HG02571 (cell line): ENCODE measurements around the gene FGL2.
A peak's percentile ranks its signal among the peaks of the same experiment; 100 is the strongest.
"Not testable (repeated sequence)": the region's sequence is repeated elsewhere in the genome, so short reads cannot be mapped to it uniquely, and the experiment has no call there.

Experiments used
- ATAC-seq: cut with Tn5 transposase; IDR thresholded peaks from one replicate; pipeline ENCODE4 v1.9.1; 2021; ENCODE audit warnings: mild to moderate bottlenecking, moderate library complexity; ENCODE audit not compliant: unreplicated experiment

Gene FGL2

DNA sequence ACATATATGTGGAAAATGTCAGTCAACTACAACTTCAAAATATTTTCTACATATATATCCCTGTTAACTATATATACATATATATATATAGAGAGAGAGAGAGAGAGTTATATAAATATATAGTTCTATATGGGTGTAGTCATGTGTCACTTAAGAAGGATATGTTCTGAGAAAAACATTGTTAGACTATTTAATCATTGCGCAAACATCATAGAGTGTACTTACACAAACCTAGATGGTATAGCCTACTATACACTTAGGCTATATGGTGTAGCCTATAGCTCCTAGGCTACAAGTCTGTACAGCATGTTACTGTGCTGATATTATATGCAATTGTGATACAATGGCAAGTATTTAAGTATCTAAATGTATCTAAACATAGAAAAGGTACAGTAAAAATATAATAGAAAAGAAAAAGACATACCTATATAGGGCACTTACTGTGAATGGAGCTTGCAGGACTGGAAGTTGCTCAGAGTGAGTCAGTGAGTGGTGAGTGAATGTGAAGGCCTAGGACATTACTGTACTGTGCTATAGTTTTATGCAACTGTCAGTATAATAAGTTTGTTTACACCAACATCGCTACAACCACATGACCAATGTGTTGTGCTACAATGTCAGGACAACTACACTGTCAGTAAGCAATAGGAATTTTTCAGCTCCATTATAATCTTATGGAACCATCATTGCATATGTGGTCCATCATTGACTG, 18.0 kb upstream of the FGL2 start:
- no peak for ATAC-seq

DNA sequence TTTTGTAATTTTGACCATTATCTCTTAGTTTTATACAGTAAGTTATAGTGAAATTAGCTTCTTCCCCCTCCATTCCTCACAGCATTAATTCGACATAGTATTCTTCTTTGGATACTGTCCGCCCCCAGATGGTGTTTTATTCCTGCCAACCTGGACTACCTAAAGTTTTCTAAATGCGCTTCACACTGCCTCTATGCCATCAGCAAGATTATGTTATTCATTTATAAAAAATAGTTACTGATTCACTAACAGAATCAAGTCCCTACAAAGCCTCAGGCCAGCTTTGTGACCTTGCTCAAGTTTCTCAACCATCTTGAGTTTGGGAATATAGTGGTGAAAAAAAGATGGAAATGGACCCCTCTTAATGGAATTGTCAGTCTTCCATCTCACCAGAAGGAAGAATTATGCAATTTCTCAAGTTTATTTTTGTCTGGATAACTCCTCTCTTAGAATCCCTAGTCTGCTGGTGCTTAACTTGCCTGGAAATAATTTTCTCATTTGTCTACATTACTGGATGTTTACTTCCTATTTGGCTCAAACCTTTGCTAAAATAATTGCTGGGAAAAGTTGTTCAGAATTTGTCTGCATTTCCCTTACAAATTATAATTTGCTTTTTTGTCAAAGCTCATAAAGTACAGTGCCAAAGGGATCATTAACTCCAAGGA, 16.7 kb upstream of the FGL2 start:
- ATAC-seq = no peak

DNA sequence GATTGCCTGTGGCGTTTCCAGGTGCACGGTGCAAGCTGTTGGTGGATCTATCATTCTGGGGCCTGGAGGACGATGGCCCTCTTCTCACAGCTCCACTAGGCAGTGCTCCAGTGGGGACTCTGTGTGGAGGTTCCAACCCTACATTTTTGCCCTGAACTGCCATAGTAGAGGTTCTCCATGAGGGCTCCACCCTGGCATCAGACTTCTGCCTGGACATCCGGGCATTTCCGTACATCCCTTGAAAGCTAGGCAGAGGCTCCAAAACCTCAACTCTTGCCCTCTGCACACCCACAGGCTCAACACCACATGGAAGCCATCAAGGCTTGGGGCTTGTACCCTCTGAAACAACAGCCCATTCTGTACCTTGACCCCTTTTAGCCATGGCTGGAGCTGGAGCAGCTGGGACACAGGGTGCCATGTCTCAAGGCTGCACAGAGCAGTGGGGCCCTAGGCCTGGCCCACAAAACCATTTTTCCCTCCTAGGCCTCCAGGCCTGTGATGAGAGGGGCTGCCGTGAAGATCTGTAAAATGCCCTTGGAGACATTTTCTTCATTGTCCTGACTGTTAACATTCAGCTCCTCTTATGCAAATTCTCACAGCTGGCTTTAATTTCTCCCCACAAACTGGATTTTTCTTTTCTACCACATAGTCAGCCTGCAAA, 10.0 kb upstream of the FGL2 start:
- no peak for ATAC-seq

DNA sequence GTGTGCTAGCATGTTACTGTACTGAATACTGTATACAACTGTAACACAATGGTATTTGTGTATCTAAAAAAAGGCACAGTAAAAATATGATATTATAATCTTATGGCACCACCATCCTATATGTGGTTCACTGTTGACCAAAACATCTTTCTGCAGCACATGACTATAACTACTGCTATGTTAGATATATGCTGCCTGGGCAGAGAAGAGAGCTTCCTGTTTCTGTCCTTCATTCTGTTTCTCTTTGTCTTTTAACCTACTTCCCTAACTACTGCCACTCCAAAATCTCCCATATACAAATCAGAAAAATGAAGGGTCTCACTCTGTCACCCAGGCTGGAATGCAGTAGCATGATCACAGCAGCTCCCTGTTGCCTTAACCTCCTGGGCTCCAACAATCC, 8.8 kb upstream of the FGL2 start:
- ATAC-seq = no peak

DNA sequence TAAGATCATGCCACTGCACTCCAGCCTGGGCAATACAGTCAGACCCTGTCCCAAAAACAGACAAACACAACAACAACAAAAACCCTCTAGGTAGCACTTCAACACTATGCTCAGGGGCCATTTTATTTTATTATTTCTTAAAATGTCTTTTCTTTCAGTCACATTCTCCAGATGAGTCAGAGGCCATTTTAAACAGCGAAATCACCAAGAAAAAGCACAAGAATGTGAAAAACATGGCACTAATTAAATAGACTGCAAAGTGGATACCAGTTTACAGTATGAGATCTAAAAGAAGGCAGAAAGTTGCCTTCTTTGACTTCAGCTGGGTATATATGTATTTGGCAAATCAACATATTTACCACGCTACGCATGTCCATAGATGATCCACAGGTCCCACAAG, 6.1 kb upstream of the FGL2 start:
- no peak for ATAC-seq

DNA sequence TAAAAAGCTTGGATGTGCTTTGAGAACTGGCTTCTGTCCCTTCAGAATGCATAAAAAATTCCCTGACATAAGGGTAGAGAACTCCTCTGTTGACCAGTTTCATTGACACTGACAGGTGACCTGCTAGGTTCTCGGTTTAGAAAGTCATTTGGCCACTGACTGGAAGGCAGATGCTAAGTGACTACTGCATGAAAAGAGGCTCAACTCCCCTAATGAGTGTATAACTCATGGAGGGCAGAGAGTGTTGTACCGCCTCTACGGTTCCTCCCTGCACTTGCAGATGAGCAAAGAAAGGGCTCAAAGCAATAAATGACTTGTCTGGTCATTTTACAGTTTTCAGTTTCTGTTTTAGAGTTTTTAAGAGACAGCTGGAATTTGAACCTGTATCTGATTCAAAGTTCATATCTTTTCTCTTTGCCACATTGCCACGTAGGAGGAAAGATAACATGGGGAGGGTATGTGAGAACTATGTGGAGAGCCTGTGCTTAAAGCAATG, 2.9 kb upstream of the FGL2 start:
- ATAC-seq = peak; percentile 96

DNA sequence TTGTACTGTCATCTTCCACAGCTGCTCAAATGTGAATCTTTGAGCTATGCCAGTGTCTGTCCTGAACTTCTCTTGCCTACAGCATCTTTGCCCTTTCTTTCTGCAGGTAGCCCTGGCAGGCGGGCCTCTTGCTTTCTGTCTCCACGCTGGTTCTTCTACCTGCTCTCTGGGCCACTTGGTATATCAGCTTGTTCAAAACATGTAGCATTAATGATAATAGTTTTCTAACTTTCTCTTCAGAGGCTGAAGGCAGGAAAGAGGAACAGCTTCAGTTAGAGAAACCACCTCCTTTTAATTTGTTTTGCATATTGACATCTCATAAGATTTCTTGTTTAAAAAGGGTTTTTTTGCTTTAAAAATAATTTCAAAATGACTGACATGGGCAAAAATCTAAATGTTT, 923 bp upstream of the FGL2 start:
- ATAC-seq = no peak

DNA sequence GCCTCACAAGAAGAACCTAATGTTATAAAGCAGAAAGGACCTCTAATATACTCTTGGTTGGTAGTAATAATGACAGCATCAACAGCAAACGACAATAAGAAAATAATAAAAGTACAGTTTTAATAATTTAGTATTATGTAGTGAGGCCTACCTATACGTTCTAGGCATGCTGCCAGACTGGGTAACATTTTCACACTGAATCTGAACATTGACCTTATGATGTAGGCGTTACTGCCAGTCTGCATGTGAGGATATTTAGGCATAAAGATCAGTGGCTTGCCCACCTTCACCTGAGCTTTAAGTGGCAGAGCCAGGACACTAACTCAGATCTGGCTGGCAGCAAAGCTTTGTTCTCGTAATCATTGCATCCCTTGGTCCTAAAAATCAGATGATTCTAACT, 2.5 kb downstream of the FGL2 start:
- ATAC-seq = no peak

DNA sequence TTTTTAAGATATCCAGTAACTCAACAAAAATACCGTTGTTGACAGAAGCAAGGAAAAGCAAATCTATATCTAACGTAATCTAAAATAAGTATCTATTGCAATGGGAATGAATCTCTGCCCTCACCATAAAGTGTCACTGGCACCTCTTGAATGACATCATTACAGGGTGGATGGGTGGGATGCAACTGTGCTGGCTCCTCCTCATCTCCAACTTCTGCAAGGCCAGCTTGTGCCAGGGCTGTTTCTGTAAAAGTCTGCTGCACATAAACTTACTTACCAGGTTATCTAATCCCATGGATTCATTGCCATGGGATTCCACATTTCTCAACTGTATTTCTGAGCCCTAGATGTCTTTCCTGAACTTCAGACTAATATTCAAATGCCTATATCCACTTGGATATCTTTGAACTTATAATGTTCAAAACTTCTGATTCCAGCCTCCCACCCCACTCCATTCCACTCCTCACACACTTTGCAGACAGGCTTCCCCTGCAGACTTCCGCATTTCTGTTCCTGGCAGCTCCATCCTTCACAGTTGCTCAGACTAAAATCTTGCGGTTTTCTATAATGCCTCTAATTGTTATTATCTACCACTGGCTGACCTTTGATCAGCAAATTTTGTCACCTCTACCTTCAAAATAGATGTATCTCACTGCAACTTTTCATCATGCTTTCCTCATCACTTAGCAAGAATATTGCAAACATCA, 10.7 kb downstream of the FGL2 start:
- ATAC-seq = no peak

DNA sequence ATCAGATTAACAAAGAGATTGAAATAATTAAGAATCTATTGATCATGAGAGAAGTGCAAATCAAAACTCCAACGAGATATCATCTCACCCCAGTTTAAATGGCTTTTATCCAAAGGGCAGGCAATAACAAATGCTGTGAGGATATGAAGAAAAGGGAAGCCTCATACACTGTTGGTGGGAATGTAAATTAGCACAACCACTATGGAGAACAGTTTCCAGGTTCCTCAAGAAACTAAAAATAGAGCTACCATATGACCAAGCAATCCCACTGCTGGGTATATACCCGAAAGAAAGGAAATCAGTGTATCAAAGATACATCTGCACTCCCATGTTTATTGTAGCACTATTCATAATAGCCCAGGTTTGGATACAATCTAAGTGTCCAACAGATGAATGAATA, 13.8 kb downstream of the FGL2 start:
- no peak for ATAC-seq

DNA sequence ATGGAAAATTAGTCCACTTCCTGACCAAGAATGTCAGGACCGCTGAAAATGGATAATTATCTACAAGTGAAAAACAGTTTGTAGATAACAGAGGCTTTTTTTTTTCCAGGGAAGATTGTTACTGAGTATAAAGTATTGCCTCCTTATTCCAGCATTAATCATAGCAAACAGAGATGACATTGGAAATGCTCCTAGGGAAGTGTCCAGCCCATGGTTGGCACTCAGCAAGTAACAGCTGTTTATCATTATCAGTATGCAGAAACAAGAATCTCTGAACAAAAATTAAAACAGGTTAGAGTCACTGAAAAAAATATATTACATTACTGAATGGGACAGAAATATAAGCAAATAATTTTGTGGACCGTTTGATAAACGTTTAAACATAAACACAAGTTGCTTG, 14.6 kb downstream of the FGL2 start:
- no peak for ATAC-seq

DNA sequence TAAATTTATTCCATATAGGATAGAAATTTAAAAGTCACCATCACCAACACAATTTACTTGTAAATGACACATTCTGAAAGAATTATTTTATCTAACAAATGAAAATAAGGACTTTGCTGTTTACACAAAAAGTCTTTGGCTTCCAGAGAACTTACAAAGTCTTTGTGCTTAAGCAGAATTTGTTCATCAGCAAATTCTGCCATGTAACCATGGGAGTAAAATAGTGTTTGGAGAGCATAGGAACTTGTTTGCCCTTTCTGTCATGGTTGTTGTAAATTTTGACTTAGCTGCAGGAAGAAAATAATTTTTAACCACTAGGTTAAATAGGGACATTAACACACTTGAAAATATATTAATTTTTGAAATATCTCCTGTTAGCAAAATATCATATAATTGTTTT, 15.2 kb downstream of the FGL2 start:
- ATAC-seq = no peak

DNA sequence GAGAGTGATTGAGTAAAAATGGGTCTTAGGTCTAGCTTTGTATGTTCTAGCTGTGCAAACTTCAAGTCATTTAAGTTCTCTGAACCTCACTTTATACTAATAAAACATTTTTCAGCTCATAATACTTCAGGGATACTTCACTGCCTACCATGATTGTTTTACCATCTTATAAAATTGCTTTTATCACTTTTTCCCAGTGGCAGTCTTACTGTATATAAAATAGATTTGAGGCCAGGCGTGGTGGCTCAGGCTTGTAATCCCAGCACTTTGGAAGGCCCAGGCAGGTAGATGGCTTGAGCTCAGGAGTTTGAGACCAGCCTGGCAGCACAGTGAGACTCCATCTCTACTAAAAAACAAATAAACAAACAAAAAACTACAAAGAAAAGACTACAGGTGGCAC, 17.4 kb downstream of the FGL2 start:
- no peak for ATAC-seq

DNA sequence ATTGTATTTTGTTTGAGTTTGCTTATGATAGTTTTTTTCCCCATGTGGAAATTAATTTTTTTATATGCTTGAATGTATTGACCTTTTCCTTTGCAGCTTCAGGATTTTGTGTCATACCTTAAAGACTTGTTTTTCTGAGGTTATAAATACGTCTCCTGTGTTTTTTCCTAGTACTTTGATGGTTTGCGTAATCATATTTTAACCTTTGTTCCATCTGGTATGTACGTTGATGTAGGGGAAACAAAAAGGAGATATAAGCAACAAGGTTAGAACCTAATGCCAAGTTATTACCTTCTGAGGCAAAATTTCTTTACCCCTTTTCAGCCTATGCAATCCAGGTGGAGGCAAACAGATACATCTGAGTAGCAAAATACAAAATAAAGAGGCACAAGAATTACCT, 17.9 kb downstream of the FGL2 start:
- ATAC-seq = no peak

DNA sequence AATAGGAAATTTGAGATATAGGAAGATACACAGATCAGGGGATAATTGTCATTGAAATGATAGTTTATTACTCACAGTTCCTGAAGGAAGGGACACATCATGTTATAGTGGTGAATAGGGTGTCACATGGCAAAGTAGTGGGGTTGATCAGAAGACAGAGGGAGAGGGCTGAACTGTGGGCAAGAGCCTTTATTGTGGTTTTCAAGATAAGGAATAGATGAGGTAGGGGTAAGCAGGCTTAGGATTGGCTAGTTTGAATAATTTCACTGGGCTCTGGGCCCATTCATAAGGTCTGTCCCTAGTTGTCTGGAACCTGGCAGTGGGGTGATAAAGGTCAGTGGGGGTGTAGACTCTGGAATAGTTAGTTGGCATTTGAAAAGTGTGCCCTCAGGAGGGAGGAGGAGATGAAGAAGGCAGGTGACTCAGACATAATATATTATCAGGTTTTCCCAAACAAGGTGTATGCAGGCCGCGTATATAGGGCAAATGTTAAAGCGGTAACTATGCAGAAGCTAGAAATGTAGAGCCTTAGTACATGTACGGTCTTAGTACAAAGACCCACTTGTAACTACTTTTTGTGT, 18.5 kb downstream of the FGL2 start:
- ATAC-seq = no peak

DNA sequence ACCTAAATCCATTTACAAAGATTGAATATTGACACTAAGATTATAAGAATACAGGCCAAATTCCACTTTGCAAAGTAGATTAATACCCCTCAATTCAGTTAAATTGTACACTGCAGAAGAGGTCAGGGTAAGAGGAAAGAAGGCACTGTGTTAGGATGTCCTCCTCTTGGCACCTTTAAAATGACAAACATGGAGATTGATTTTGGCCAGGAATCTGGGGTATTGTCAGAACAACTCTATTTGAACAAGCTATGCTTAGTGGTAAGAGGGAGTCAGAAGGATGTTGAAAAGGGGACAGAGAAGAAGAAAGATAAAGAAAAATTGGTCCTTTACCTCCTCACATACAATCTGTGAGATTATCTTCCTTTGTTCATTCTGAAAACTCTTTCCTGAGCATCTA, 21.6 kb downstream of the FGL2 start:
- ATAC-seq = not testable (repeated sequence)

DNA sequence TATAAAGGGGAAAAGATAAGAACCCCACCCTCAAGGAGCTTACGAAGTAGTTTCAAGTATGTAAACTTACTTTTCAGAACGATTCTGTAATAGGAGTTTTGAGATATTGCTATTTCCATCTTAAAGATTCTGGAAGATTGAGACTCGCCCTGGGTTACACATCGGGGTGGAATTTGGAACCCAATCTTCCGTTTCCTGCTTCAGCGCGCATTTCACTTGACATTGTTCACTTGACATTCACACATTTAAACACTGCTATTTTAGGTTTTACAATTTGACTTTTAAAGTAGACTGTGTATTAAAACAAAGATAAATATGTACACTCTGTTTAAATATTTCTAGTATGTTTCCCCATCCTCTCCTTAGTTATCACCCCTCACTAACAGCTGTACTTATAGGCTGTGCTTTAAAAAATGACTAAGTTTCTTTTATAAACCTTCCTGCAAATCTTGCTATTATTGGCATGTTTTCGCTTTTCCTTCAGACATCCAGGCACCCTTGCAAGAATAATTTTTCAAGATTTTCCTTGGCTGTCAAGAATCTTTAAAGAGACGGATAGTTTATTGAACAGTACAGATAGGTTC, 22.2 kb downstream of the FGL2 start:
- not testable (repeated sequence) for ATAC-seq

DNA sequence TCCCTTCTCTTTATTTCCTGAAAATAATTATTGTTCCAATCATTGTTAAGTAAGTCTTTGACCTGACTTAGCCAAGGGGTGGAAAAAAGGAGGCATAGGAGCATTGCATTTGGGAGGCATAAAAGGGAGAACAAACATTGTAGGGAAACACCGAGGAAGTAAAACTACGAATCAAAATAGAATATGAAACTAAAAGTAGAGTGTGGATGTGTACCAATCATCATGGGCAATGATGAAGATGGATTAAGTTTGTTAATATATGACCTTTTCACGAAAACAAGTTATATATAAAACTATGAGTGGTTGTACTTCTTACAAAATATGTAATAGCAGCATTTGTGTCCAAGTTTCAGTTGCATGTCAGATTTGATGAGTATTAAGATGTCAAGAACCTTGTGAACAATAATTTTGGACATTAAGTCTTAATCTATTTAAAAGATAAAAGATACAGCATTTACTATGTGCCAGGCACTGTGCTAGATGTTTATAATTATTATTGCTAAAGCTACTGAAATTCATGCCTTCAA, 24.3 kb downstream of the FGL2 start:
- not testable (repeated sequence) for ATAC-seq

DNA sequence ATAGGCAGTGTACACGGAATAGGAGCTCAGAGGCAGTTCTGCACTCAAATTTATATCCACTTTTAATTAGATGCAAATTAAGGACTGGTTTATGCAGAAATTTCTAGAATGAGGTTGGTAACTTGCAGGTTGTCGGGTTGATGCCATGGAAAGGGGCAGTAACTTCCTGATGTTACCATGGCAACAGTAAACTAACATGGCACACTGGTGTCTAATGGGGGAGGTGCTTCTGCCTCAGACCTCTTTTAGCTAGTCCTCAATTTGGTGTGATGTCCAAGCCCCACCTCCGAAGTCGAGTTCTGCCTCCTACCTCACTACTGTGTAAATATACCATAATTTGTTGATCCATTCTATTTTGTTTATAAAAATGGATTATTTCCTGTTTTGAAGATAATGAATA, 25.2 kb downstream of the FGL2 start:
- not testable (repeated sequence) for ATAC-seq

DNA sequence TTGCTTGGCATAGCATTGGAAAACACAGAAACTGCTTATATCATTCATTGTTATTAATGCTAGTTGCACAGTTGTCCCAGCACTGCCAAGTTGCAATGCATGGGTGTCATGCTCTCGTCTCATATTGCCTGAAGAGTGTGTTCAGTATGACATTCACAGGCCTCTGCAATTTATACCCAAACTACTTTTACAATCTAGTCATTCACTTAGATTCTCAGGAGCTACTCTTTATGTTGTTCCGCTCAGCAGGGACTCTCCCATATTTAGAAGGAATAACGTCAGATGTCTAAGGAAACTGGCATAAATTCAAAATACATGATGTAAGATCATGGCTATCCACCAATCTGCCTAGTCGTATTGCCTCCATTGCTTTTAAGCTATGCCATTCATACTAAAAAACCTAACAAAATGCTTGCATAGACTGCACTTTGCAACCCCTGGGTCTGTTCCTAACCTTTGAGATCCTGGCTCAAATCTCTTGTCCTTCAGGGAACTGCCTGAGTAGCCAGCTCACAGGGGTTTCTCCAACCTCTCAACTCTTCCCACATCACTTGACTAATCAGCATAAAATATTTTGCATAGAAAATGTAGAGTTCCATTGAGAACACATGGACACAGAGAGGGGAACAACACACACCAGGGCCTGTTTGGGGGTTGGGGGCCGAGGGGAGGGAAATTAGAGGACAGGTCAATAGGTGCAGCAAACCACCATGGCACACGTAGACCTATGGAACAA, 27.0 kb downstream of the FGL2 start:
- not testable (repeated sequence) for ATAC-seq
